ENCODE measurements around the gene ERCC6. TPM values are rescaled to one million over a fixed set of nuclear protein-coding genes. Genes with fewer than 3 reads are reported as not detected.

ERCC6 gene
- total RNA-seq, 3 donors from 2014 or later (not counting 1 experiment from before 2014, with no cell fraction given): 36.4 to 54.6 (median 52.6) TPM

DNA sequence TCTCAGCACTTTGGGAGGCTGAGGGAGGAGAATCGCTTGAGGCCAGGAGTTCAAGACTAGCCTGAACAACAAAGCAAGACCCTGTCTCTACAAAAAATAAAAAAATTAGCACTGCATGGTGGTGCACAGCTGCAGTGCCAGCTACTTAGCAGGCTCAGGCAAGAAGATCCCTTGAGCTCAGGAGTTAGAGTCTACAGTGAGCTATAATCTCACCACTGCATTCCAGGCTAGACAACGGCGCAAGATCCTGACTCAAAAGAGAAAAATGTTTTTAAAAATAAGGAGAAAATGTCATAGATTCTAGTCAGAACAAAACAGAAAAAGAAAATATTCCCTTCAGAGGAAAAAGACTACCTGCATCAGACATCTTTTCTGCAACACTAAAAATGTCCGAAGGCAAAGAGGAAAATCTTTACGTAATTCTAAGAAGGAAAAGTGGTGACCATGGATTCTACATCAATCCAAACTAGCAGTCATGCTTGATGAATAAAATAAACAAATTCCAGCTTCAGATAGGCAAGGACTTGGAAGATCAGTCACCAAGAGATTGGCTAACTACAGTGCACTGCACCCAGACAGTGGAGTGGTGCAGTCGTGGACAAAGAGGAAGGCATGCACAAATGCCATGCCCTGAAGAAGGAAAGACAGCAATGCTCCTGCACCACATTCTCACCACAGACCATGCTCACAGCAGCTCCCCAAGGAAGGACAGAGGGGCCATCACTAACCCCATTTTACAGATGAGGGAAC, 54.3 kb downstream of the ERCC6 start:
- TF ChIP-seq, protein P1, sequence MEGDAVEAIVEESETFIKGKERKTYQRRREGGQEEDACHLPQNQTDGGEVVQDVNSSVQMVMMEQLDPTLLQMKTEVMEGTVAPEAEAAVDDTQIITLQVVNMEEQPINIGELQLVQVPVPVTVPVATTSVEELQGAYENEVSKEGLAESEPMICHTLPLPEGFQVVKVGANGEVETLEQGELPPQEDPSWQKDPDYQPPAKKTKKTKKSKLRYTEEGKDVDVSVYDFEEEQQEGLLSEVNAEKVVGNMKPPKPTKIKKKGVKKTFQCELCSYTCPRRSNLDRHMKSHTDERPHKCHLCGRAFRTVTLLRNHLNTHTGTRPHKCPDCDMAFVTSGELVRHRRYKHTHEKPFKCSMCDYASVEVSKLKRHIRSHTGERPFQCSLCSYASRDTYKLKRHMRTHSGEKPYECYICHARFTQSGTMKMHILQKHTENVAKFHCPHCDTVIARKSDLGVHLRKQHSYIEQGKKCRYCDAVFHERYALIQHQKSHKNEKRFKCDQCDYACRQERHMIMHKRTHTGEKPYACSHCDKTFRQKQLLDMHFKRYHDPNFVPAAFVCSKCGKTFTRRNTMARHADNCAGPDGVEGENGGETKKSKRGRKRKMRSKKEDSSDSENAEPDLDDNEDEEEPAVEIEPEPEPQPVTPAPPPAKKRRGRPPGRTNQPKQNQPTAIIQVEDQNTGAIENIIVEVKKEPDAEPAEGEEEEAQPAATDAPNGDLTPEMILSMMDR (IDR thresholded peaks at IDR 0.05): no peak
- no peaks in the 10 kb centered on the region for H3K9me3 ChIP-seq (ENCODE audit: control insufficient read depth, insufficient read depth, low read length)
- Mint-ChIP-seq H3K36me3 (peaks cover 11% of the 10 kb centered on the region), H3K4me3 (no peak overlapping the region), H3K27ac (no peak overlapping the region), H3K9me3 (no peaks in the 10 kb centered on the region), H3K27me3 (ENCODE audit: low read depth in 2 of 2) (no peaks in the 10 kb centered on the region), H3K4me1 (peaks cover 17 to 25% of the 10 kb centered on the region in 2 donors)
- intact Hi-C loops (cut with micrococcal nuclease): no loop called here
- H3K4me3 ChIP-seq (ENCODE audit: low read length): no peak overlapping the region
- H3K27me3 ChIP-seq (ENCODE audit: control insufficient read depth, insufficient read depth, low read length): no peaks in the 10 kb centered on the region
- H3K4me1 ChIP-seq (ENCODE audit: control insufficient read depth, insufficient read depth, low read length): peaks cover 3% of the 10 kb centered on the region
- H3K36me3 ChIP-seq (ENCODE audit: control insufficient read depth, insufficient read depth, low read length): peaks cover 18% of the 10 kb centered on the region
- WGBS (ENCODE audit: insufficient coverage): 100% methylated on average over 3 of the region's 6 CpGs
- ATAC-seq: no peak
- DNase-seq: no peak
- H3K27ac ChIP-seq (ENCODE audit: low read length): no peak overlapping the region

- Mint-ChIP-seq H3K36me3 (peaks cover 37% of the 10 kb centered on the region), H3K9me3 (no peaks in the 10 kb centered on the region), H3K4me3 (no peak overlapping the region), H3K4me1 (peaks cover 0 to 4% of the 10 kb centered on the region in 2 donors), H3K27me3 (ENCODE audit: low read depth in 2 of 2) (no peaks in the 10 kb centered on the region), H3K27ac (no peak overlapping the region)
- ATAC-seq (no peak), DNase-seq (no peak)
- Histone ChIP-seq H3K4me3 (ENCODE audit: low read length) (no peak overlapping the region), H3K36me3 (ENCODE audit: control insufficient read depth, insufficient read depth, low read length) (peaks cover 44% of the 10 kb centered on the region), H3K9me3 (ENCODE audit: control insufficient read depth, insufficient read depth, low read length) (no peaks in the 10 kb centered on the region), H3K27me3 (ENCODE audit: control insufficient read depth, insufficient read depth, low read length) (no peaks in the 10 kb centered on the region), H3K27ac (ENCODE audit: low read length) (no peak overlapping the region), H3K4me1 (ENCODE audit: control insufficient read depth, insufficient read depth, low read length) (no peaks in the 10 kb centered on the region)
- TF ChIP-seq, protein P1 (IDR thresholded peaks at IDR 0.05): no peak
- 100% methylated on average over 3 of the region's 3 CpGs for WGBS (ENCODE audit: insufficient coverage)
- intact Hi-C loops (cut with micrococcal nuclease): no loop called here
Observed at GRCh38 chr10:49478819-49479218, 60.1 kb downstream of the ERCC6 start.

DNA sequence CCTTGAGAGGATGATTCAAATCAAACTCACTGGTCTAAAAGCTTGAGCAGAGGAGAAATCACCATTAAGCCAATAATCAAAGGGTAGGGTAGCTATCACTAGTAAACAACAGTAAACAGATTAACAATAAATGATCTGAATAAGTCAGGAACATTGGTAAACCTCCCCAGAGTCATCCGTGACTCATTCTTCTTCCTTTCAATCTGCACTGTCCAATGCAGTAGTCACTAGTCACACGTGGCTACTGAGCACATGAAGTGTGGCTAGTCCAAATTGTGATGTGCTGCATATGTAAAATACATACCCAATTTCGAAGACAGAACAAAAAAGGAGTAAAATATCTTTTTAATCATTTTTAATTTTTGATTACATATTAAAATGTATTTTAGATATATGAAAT, 64.0 kb downstream of the ERCC6 start:
- 78% methylated on average over 1 of the region's 3 CpGs for WGBS (ENCODE audit: insufficient coverage)
- H3K9me3 Mint-ChIP-seq: no peaks in the 10 kb centered on the region

More for the DNA sequence above, 64.0 kb downstream of the ERCC6 start:
- TF ChIP-seq, protein P1 (IDR thresholded peaks at IDR 0.05): no peak
- H3K9me3 ChIP-seq (ENCODE audit: control insufficient read depth, insufficient read depth, low read length): no peaks in the 10 kb centered on the region
- intact Hi-C loops (cut with micrococcal nuclease): no loop called here
- Mint-ChIP-seq H3K4me3 (no peak overlapping the region), H3K4me1 (no peaks in the 10 kb centered on the region), H3K27me3 (ENCODE audit: low read depth in 2 of 2) (no peaks in the 10 kb centered on the region), H3K36me3 (peaks cover 60% of the 10 kb centered on the region), H3K27ac (no peak overlapping the region)
- H3K4me3 ChIP-seq (ENCODE audit: low read length): no peak overlapping the region
- no peaks in the 10 kb centered on the region for H3K27me3 ChIP-seq (ENCODE audit: control insufficient read depth, insufficient read depth, low read length)
- ATAC-seq (no peak), DNase-seq (no peak)
- H3K4me1 ChIP-seq (ENCODE audit: control insufficient read depth, insufficient read depth, low read length): no peaks in the 10 kb centered on the region
- H3K27ac ChIP-seq (ENCODE audit: low read length): no peak overlapping the region
- H3K36me3 ChIP-seq (ENCODE audit: control insufficient read depth, insufficient read depth, low read length): peaks cover 63% of the 10 kb centered on the region

Measured in natural killer cell (primary cell).